ENCODE data around the gene RIMBP2.

GRCh38 chr12:130744274-130744673 lies 28.2 kb upstream of the RIMBP2 start:
- no peak for TF ChIP-seq YY1 (tag by site-specific recombination; IDR thresholded peaks at IDR 0.05)
- no peak for TF ChIP-seq ZNF274 (IDR thresholded peaks at IDR 0.05; ENCODE audit: low read length)
- TF ChIP-seq ZNF274 (tag by site-specific recombination; IDR thresholded peaks at IDR 0.05; ENCODE audit: borderline replicate concordance), result no peak
- TF ChIP-seq, protein P1, sequence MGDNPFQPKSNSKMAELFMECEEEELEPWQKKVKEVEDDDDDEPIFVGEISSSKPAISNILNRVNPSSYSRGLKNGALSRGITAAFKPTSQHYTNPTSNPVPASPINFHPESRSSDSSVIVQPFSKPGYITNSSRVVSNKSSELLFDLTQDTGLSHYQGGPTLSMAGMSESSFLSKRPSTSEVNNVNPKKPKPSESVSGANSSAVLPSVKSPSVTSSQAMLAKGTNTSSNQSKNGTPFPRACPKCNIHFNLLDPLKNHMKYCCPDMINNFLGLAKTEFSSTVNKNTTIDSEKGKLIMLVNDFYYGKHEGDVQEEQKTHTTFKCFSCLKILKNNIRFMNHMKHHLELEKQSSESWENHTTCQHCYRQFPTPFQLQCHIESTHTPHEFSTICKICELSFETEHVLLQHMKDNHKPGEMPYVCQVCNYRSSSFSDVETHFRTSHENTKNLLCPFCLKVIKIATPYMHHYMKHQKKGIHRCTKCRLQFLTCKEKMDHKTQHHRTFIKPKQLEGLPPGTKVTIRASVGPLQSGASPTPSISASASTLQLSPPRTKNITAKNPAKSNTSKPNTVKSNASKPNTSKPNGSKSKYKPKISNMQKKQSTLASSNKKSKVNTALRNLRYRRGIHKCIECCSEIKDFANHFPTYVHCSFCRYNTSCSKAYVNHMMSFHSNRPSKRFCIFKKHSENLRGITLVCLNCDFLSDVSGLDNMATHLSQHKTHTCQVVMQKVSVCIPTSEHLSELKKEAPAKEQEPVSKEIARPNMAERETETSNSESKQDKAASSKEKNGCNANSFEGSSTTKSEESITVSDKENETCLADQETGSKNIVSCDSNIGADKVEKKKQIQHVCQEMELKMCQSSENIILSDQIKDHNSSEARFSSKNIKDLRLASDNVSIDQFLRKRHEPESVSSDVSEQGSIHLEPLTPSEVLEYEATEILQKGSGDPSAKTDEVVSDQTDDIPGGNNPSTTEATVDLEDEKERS (tag by site-specific recombination; IDR thresholded peaks at IDR 0.05), result no peak
- no peak for TF ChIP-seq ZNF837 (tag by site-specific recombination; IDR thresholded peaks at IDR 0.05)
- TF ChIP-seq ZNF76 (tag by site-specific recombination; IDR thresholded peaks at IDR 0.05; ENCODE audit: borderline replicate concordance, low read depth), result no peak
- TF ChIP-seq, protein P2, sequence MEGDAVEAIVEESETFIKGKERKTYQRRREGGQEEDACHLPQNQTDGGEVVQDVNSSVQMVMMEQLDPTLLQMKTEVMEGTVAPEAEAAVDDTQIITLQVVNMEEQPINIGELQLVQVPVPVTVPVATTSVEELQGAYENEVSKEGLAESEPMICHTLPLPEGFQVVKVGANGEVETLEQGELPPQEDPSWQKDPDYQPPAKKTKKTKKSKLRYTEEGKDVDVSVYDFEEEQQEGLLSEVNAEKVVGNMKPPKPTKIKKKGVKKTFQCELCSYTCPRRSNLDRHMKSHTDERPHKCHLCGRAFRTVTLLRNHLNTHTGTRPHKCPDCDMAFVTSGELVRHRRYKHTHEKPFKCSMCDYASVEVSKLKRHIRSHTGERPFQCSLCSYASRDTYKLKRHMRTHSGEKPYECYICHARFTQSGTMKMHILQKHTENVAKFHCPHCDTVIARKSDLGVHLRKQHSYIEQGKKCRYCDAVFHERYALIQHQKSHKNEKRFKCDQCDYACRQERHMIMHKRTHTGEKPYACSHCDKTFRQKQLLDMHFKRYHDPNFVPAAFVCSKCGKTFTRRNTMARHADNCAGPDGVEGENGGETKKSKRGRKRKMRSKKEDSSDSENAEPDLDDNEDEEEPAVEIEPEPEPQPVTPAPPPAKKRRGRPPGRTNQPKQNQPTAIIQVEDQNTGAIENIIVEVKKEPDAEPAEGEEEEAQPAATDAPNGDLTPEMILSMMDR (tag by site-specific recombination; IDR thresholded peaks at IDR 0.05), result no peak
- TF ChIP-seq, protein P3, sequence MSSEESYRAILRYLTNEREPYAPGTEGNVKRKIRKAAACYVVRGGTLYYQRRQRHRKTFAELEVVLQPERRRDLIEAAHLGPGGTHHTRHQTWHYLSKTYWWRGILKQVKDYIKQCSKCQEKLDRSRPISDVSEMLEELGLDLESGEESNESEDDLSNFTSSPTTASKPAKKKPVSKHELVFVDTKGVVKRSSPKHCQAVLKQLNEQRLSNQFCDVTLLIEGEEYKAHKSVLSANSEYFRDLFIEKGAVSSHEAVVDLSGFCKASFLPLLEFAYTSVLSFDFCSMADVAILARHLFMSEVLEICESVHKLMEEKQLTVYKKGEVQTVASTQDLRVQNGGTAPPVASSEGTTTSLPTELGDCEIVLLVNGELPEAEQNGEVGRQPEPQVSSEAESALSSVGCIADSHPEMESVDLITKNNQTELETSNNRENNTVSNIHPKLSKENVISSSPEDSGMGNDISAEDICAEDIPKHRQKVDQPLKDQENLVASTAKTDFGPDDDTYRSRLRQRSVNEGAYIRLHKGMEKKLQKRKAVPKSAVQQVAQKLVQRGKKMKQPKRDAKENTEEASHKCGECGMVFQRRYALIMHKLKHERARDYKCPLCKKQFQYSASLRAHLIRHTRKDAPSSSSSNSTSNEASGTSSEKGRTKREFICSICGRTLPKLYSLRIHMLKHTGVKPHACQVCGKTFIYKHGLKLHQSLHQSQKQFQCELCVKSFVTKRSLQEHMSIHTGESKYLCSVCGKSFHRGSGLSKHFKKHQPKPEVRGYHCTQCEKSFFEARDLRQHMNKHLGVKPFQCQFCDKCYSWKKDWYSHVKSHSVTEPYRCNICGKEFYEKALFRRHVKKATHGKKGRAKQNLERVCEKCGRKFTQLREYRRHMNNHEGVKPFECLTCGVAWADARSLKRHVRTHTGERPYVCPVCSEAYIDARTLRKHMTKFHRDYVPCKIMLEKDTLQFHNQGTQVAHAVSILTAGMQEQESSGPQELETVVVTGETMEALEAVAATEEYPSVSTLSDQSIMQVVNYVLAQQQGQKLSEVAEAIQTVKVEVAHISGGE (tag by site-specific recombination; conservative IDR thresholded peaks at IDR 0.05; ENCODE audit: low read depth), result no peak
- TF ChIP-seq ZBTB7A (tag by site-specific recombination; IDR thresholded peaks at IDR 0.05; ENCODE audit: low read depth), result no peak
- no peak for TF ChIP-seq ZNF239 (tag by site-specific recombination; IDR thresholded peaks at IDR 0.05)
- TF ChIP-seq, protein P4, sequence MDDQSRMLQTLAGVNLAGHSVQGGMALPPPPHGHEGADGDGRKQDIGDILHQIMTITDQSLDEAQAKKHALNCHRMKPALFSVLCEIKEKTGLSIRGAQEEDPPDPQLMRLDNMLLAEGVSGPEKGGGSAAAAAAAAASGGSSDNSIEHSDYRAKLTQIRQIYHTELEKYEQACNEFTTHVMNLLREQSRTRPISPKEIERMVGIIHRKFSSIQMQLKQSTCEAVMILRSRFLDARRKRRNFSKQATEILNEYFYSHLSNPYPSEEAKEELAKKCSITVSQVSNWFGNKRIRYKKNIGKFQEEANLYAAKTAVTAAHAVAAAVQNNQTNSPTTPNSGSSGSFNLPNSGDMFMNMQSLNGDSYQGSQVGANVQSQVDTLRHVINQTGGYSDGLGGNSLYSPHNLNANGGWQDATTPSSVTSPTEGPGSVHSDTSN (CRISPR knock-in tag; IDR thresholded peaks at IDR 0.05), result no peak

Measured in HEK293 (cell line).